Measurements from ENCODE around the gene HUNK.

DNA sequence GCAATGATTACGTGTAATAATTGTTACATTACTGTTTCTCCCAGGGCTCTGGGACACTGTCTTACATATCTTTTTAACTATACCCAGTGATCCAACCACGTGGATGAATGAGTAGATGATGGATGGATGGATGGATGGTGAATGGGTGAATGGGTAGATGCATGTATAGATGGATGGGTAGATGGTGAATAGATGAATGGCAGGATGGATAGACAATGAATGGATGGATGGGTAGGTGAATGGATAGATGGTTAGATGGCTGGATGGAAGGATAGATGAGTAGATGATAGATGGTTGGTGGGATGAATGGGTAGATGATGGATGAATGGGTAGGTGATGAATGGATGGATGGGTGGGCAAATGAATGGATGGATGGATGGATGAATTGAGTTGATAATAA lies 135.9 kb downstream of the HUNK start:
- no peak for TF ChIP-seq EZH2 (IDR thresholded peaks at IDR 0.05; ENCODE audit: low read depth, unreplicated experiment)
- no peak for TF ChIP-seq EZH2phosphoT487 (IDR thresholded peaks at IDR 0.05; ENCODE audit: unreplicated experiment)
- TF ChIP-seq, protein P1, sequence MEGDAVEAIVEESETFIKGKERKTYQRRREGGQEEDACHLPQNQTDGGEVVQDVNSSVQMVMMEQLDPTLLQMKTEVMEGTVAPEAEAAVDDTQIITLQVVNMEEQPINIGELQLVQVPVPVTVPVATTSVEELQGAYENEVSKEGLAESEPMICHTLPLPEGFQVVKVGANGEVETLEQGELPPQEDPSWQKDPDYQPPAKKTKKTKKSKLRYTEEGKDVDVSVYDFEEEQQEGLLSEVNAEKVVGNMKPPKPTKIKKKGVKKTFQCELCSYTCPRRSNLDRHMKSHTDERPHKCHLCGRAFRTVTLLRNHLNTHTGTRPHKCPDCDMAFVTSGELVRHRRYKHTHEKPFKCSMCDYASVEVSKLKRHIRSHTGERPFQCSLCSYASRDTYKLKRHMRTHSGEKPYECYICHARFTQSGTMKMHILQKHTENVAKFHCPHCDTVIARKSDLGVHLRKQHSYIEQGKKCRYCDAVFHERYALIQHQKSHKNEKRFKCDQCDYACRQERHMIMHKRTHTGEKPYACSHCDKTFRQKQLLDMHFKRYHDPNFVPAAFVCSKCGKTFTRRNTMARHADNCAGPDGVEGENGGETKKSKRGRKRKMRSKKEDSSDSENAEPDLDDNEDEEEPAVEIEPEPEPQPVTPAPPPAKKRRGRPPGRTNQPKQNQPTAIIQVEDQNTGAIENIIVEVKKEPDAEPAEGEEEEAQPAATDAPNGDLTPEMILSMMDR (conservative IDR thresholded peaks at IDR 0.05; ENCODE audit: low read depth in 2 of 2), result no peak
- no peak for TF ChIP-seq CREB1 (CRISPR knock-in tag; IDR thresholded peaks at IDR 0.05; ENCODE audit: low read depth)
- no peak for TF ChIP-seq JUNB (IDR thresholded peaks at IDR 0.05; ENCODE audit: unreplicated experiment)
- TF ChIP-seq POLR2AphosphoS5 (IDR thresholded peaks at IDR 0.05; ENCODE audit: low read depth), result no peak
- no peak for TF ChIP-seq ZNF114 (CRISPR knock-in tag; IDR thresholded peaks at IDR 0.05)
- TF ChIP-seq NANOG (IDR thresholded peaks at IDR 0.05; ENCODE audit: borderline replicate concordance), result no peak
- TF ChIP-seq, protein P2, sequence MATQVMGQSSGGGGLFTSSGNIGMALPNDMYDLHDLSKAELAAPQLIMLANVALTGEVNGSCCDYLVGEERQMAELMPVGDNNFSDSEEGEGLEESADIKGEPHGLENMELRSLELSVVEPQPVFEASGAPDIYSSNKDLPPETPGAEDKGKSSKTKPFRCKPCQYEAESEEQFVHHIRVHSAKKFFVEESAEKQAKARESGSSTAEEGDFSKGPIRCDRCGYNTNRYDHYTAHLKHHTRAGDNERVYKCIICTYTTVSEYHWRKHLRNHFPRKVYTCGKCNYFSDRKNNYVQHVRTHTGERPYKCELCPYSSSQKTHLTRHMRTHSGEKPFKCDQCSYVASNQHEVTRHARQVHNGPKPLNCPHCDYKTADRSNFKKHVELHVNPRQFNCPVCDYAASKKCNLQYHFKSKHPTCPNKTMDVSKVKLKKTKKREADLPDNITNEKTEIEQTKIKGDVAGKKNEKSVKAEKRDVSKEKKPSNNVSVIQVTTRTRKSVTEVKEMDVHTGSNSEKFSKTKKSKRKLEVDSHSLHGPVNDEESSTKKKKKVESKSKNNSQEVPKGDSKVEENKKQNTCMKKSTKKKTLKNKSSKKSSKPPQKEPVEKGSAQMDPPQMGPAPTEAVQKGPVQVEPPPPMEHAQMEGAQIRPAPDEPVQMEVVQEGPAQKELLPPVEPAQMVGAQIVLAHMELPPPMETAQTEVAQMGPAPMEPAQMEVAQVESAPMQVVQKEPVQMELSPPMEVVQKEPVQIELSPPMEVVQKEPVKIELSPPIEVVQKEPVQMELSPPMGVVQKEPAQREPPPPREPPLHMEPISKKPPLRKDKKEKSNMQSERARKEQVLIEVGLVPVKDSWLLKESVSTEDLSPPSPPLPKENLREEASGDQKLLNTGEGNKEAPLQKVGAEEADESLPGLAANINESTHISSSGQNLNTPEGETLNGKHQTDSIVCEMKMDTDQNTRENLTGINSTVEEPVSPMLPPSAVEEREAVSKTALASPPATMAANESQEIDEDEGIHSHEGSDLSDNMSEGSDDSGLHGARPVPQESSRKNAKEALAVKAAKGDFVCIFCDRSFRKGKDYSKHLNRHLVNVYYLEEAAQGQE (IDR thresholded peaks at IDR 0.05; ENCODE audit: unreplicated experiment), result no peak
- no peak for TF ChIP-seq STAT1 (IDR thresholded peaks at IDR 0.05; ENCODE audit: unreplicated experiment)
